HEK293 (cell line): ENCODE results near the gene ZNF316.

Experiments
- CTCF ChIA-PET: fragments of 350-600 bp; formaldehyde crosslinking; extraction: SDS; loops from one replicate; lab custom pipeline; 2021; ENCODE audit warnings: antibody characterized with exemption; lab: Yijun Ruan, JAX
- POLR2A ChIA-PET: fragments of 300-600 bp; formaldehyde crosslinking; extraction: SDS; loops from one replicate; lab custom pipeline; 2020; ENCODE audit warnings: antibody characterized with exemption, inconsistent platforms; lab: Yijun Ruan, JAX
- H3K27ac ChIP-seq: fragments of 200-500 bp; sonication (Bioruptor generic); 2 replicates; pipeline ENCODE4 v1.5.1; 2014; ENCODE audit warnings: low read depth, low read length, control low read depth, inconsistent platforms; ENCODE audit errors: extremely low read depth
- H3K36me3 ChIP-seq, 2 experiments: fragments of 200-500 bp in 1 of 2; sonication (Bioruptor generic) in 1 of 2; 1 replicate in 1 of 2; 2 replicates in 1 of 2; pipeline ENCODE4 v1.5.1; 2014 to 2017; ENCODE audit warnings: inconsistent platforms in 2 of 2, low read length in 2 of 2; ENCODE audit not compliant: control insufficient read depth in 2 of 2, insufficient read depth in 1 of 2
- H3K4me1 ChIP-seq: fragments of 200-500 bp; sonication (Bioruptor generic); 2 replicates; pipeline ENCODE4 v1.5.1; 2014; ENCODE audit warnings: mild to moderate bottlenecking, low read length, inconsistent platforms; ENCODE audit not compliant: control insufficient read depth, insufficient read depth
- H3K4me3 ChIP-seq: 2 replicates; pipeline ENCODE4 v1.5.1; 2011; ENCODE audit warnings: low read depth, mild to moderate bottlenecking, control low read depth, low read length, moderate library complexity
- H3K9me3 ChIP-seq: fragments of 200-500 bp; sonication (Bioruptor generic); 2 replicates; pipeline ENCODE4 v1.5.1; 2014; ENCODE audit warnings: low read depth, low read length, inconsistent platforms; ENCODE audit not compliant: control insufficient read depth, insufficient read depth
- GLIS2 ChIP-seq: fragments of 450-650 bp; formaldehyde crosslinking; IDR thresholded peaks from 2 replicates; pipeline ENCODE4 v1.5.1; 2016; ENCODE audit warnings: missing biosample characterization, missing genetic modification characterization
- KLF9 ChIP-seq: fragments of 450-650 bp; formaldehyde crosslinking; IDR thresholded peaks from 2 replicates; pipeline ENCODE4 v1.5.1; 2016; ENCODE audit warnings: missing biosample characterization, missing genetic modification characterization, low read depth
- SP3 ChIP-seq: fragments of 450-650 bp; formaldehyde crosslinking; IDR thresholded peaks from 2 replicates; pipeline ENCODE4 v1.5.1; 2016; ENCODE audit warnings: missing biosample characterization, missing genetic modification characterization
- ZNF114 ChIP-seq: fragments of 450-650 bp; formaldehyde crosslinking; IDR thresholded peaks from 2 replicates; pipeline ENCODE4 v1.5.0; 2017; ENCODE audit warnings: missing biosample characterization, missing genetic modification characterization
- ZNF157 ChIP-seq: fragments of 450-650 bp; formaldehyde crosslinking; IDR thresholded peaks from 2 replicates; pipeline ENCODE4 v1.5.1; 2016; ENCODE audit warnings: missing biosample characterization, missing genetic modification characterization
- ZNF202 ChIP-seq: fragments of 450-650 bp; formaldehyde crosslinking; IDR thresholded peaks from 2 replicates; pipeline ENCODE4 v1.5.1; 2016; ENCODE audit warnings: missing biosample characterization, missing genetic modification characterization, borderline replicate concordance
- ZNF211 ChIP-seq: fragments of 450-650 bp; formaldehyde crosslinking; IDR thresholded peaks from 2 replicates; pipeline ENCODE4 v1.5.1; 2016; ENCODE audit warnings: low read depth, missing biosample characterization, missing genetic modification characterization
- ZNF223 ChIP-seq: fragments of 450-650 bp; formaldehyde crosslinking; IDR thresholded peaks from 2 replicates; pipeline ENCODE4 v1.5.1; 2016; ENCODE audit warnings: missing biosample characterization, missing genetic modification characterization
- ZNF24 ChIP-seq: fragments of 450-650 bp; formaldehyde crosslinking; IDR thresholded peaks from 2 replicates; pipeline ENCODE4 v1.5.1; 2016; ENCODE audit warnings: missing biosample characterization, missing genetic modification characterization
- ZNF266 ChIP-seq: fragments of 450-650 bp; formaldehyde crosslinking; IDR thresholded peaks from 2 replicates; pipeline ENCODE4 v1.5.1; 2016; ENCODE audit warnings: missing biosample characterization, missing genetic modification characterization, low read depth
- ZNF37A ChIP-seq: fragments of 450-650 bp; IDR thresholded peaks from 2 replicates; pipeline ENCODE4 v1.5.1; 2018; ENCODE audit warnings: missing biosample characterization, missing genetic modification characterization
- ZNF404 ChIP-seq: fragments of 450-650 bp; formaldehyde crosslinking; IDR thresholded peaks from 2 replicates; pipeline ENCODE4 v1.5.1; 2017; ENCODE audit warnings: missing biosample characterization, missing genetic modification characterization
- ZNF514 ChIP-seq: fragments of 450-650 bp; formaldehyde crosslinking; IDR thresholded peaks from 2 replicates; pipeline ENCODE4 v1.5.1; 2016; ENCODE audit warnings: missing biosample characterization, missing genetic modification characterization
- ZNF521 ChIP-seq: fragments of 450-650 bp; formaldehyde crosslinking; IDR thresholded peaks from 2 replicates; pipeline ENCODE4 v1.5.1; 2017; ENCODE audit warnings: missing biosample characterization, mild to moderate bottlenecking, missing genetic modification characterization
- ZNF654 ChIP-seq: fragments of 450-650 bp; formaldehyde crosslinking; IDR thresholded peaks from 2 replicates; pipeline ENCODE4 v1.5.1; 2016; ENCODE audit warnings: low read depth, missing biosample characterization, missing genetic modification characterization
- ZNF670 ChIP-seq: fragments of 450-650 bp; formaldehyde crosslinking; IDR thresholded peaks from 2 replicates; pipeline ENCODE4 v1.5.1; 2016; ENCODE audit warnings: missing biosample characterization, missing genetic modification characterization, low read depth
- ZNF830 ChIP-seq: fragments of 450-650 bp; IDR thresholded peaks from 2 replicates; pipeline ENCODE4 v1.5.0; 2018; ENCODE audit warnings: missing biosample characterization, missing genetic modification characterization, low read depth, mild to moderate bottlenecking, moderate library complexity
- ZXDB ChIP-seq: fragments of 450-650 bp; formaldehyde crosslinking; IDR thresholded peaks from 2 replicates; pipeline ENCODE4 v1.5.1; 2016; ENCODE audit warnings: missing biosample characterization, missing genetic modification characterization
- TF ChIP-seq, protein P1 (sequence below): fragments of 450-650 bp; formaldehyde crosslinking; IDR thresholded peaks from 2 replicates; pipeline ENCODE4 v1.5.1; 2016; ENCODE audit warnings: missing biosample characterization, missing genetic modification characterization
- TF ChIP-seq, protein P2 (sequence below): fragments of 450-650 bp; formaldehyde crosslinking; IDR thresholded peaks from 2 replicates; pipeline ENCODE4 v1.5.1; 2016; ENCODE audit warnings: missing biosample characterization, missing genetic modification characterization
- TF ChIP-seq, protein P3 (sequence below): fragments of 450-650 bp; IDR thresholded peaks from 2 replicates; pipeline ENCODE4 v1.5.1; 2018; ENCODE audit warnings: missing biosample characterization, missing genetic modification characterization
- TF ChIP-seq, protein P4 (sequence below): fragments of 450-650 bp; formaldehyde crosslinking; IDR thresholded peaks from 2 replicates; pipeline ENCODE4 v1.5.1; 2016; ENCODE audit warnings: missing biosample characterization, missing genetic modification characterization
- TF ChIP-seq, protein P5 (sequence below): fragments of 450-650 bp; formaldehyde crosslinking; IDR thresholded peaks from 2 replicates; pipeline ENCODE4 v1.5.1; 2016; ENCODE audit warnings: missing biosample characterization, missing genetic modification characterization, low read depth

ZNF316 gene

DNA sequence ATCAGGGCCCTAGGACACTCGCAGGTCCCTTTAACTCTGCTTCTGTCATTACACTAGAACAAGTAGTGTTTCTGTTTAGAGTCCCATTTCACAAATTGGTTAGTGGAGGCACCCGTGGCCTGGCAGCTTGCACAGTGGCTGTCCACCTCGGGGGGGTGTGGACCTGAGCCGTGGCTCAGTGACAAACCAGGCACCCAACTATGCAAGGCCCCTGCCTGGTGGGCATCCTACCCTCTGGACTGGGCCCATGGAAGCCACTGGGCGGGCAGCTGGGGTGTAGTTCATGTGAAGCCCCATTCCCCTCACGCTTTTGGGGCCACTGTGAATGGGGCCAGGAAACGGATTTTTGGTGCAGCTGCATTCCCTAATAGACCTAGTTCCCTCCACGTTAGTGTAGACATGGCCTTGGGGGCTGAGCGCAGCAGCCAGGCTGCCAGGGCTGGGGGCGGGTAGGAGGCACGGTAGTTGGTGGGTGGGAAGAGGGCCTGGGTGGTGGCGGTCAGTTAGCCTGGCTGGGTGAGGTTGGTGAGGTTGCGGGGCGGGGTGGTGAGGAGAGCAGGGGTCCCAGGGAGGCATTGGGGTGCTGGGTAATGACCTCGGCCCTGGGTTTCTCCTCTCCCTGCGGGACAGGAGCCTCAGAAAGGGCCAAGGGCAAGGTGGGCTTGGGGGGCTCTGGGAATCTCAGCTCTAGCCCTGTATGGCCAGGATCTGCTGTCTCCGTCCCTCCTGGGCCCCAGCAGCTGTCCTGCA, 18.7 kb downstream of the ZNF316 start:
- ChIA-PET POLR2A (interaction anchor here (0.7 kb wide), 1 partner anchor 68 kb away, joined by 4 read pairs; no protein-coding TSS in a partner anchor), CTCF (no interaction called here)
- Histone ChIP-seq H3K4me1 (no peaks in the 10 kb centered on the region), H3K36me3 (peaks cover 5 to 36% of the 10 kb centered on the region in 2 experiments; a peak in 2 of 3 replicates), H3K9me3 (no peaks in the 10 kb centered on the region), H3K4me3 (no peak overlapping the region), H3K27ac (no peak overlapping the region)
- TF ChIP-seq ZNF514 (tag by site-specific recombination): no peak
- TF ChIP-seq ZNF266 (tag by site-specific recombination): no peak
- no peak for TF ChIP-seq ZNF202 (tag by site-specific recombination)
- TF ChIP-seq ZNF404 (tag by site-specific recombination): no peak
- no peak for TF ChIP-seq ZNF654
- no peak for TF ChIP-seq ZNF211
- no peak for TF ChIP-seq ZNF157
- no peak for TF ChIP-seq KLF9 (tag by site-specific recombination)
- no peak for TF ChIP-seq ZNF114 (tag by site-specific recombination)
- no peak for TF ChIP-seq ZNF670
- no peak for TF ChIP-seq ZNF37A (tag by site-specific recombination)
- TF ChIP-seq, protein P1, sequence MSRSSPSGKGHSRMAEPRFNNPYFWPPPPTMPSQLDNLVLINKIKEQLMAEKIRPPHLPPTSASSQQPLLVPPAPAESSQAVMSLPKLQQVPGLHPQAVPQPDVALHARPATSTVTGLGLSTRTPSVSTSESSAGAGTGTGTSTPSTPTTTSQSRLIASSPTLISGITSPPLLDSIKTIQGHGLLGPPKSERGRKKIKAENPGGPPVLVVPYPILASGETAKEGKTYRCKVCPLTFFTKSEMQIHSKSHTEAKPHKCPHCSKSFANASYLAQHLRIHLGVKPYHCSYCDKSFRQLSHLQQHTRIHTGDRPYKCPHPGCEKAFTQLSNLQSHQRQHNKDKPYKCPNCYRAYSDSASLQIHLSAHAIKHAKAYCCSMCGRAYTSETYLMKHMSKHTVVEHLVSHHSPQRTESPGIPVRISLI: no peak
- TF ChIP-seq SP3 (tag by site-specific recombination): no peak
- TF ChIP-seq, protein P2, sequence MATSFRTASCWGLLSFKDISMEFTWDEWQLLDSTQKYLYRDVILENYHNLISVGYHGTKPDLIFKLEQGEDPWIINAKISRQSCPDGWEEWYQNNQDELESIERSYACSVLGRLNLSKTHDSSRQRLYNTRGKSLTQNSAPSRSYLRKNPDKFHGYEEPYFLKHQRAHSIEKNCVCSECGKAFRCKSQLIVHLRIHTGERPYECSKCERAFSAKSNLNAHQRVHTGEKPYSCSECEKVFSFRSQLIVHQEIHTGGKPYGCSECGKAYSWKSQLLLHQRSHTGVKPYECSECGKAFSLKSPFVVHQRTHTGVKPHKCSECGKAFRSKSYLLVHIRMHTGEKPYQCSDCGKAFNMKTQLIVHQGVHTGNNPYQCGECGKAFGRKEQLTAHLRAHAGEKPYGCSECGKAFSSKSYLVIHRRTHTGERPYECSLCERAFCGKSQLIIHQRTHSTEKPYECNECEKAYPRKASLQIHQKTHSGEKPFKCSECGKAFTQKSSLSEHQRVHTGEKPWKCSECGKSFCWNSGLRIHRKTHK (tag by site-specific recombination): no peak
- TF ChIP-seq, protein P3, sequence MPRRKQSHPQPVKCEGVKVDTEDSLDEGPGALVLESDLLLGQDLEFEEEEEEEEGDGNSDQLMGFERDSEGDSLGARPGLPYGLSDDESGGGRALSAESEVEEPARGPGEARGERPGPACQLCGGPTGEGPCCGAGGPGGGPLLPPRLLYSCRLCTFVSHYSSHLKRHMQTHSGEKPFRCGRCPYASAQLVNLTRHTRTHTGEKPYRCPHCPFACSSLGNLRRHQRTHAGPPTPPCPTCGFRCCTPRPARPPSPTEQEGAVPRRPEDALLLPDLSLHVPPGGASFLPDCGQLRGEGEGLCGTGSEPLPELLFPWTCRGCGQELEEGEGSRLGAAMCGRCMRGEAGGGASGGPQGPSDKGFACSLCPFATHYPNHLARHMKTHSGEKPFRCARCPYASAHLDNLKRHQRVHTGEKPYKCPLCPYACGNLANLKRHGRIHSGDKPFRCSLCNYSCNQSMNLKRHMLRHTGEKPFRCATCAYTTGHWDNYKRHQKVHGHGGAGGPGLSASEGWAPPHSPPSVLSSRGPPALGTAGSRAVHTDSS (tag by site-specific recombination): no peak
- TF ChIP-seq, protein P4, sequence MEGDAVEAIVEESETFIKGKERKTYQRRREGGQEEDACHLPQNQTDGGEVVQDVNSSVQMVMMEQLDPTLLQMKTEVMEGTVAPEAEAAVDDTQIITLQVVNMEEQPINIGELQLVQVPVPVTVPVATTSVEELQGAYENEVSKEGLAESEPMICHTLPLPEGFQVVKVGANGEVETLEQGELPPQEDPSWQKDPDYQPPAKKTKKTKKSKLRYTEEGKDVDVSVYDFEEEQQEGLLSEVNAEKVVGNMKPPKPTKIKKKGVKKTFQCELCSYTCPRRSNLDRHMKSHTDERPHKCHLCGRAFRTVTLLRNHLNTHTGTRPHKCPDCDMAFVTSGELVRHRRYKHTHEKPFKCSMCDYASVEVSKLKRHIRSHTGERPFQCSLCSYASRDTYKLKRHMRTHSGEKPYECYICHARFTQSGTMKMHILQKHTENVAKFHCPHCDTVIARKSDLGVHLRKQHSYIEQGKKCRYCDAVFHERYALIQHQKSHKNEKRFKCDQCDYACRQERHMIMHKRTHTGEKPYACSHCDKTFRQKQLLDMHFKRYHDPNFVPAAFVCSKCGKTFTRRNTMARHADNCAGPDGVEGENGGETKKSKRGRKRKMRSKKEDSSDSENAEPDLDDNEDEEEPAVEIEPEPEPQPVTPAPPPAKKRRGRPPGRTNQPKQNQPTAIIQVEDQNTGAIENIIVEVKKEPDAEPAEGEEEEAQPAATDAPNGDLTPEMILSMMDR (tag by site-specific recombination): no peak
- no peak for TF ChIP-seq GLIS2

DNA sequence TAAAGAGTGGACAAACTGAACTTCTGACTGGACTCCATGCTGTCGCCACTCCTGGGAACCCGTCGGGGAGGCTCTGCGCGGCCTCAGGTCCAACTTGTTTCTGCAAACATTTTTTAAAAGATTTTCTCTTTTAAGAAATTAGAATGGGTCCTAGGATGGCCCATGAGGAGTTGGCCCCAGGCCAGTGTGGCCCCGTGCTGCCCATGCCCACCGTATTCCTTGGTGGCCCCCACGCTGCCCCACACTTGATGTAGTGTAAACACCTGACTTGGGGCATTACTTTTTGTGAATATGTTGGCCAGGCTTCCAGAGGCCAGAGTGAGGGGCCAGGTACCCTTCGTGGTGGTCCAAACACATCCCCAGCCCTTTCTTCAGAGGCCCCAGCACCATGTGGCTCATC, 19.3 kb downstream of the ZNF316 start:
- POLR2A ChIA-PET: interaction anchor here (0.6 to 0.7 kb wide), 2 partner anchors 24 to 48 kb away, joined by 4 to 5 read pairs; no protein-coding TSS in a partner anchor

More for the DNA sequence above, 19.3 kb downstream of the ZNF316 start:
- Histone ChIP-seq H3K36me3 (peaks cover 0 to 33% of the 10 kb centered on the region in 2 experiments; a peak in 2 of 3 replicates), H3K27ac (no peak overlapping the region), H3K4me1 (no peaks in the 10 kb centered on the region), H3K4me3 (no peak overlapping the region), H3K9me3 (no peaks in the 10 kb centered on the region)
- TF ChIP-seq, protein P5, sequence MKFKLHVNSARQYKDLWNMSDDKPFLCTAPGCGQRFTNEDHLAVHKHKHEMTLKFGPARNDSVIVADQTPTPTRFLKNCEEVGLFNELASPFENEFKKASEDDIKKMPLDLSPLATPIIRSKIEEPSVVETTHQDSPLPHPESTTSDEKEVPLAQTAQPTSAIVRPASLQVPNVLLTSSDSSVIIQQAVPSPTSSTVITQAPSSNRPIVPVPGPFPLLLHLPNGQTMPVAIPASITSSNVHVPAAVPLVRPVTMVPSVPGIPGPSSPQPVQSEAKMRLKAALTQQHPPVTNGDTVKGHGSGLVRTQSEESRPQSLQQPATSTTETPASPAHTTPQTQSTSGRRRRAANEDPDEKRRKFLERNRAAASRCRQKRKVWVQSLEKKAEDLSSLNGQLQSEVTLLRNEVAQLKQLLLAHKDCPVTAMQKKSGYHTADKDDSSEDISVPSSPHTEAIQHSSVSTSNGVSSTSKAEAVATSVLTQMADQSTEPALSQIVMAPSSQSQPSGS (tag by site-specific recombination): no peak
- TF ChIP-seq ZNF521 (tag by site-specific recombination) (no peak), ZNF24 (tag by site-specific recombination) (no peak), ZNF830 (no peak), ZNF223 (tag by site-specific recombination) (no peak), ZXDB (no peak)
- CTCF ChIA-PET: no interaction called here
